Subcutaneous abdominal adipose tissue (tissue), 5 donors: ENCODE data around the gene TMA7B.
"Not testable (repeated sequence)": the region's sequence is repeated elsewhere in the genome, so short reads cannot be mapped to it uniquely, and the experiment has no call there.

Experiments used
- H3K27ac ChIP-seq: one replicate; pipeline ENCODE4 v1.7.0; 2013; ENCODE audit warnings: low read depth, mild to moderate bottlenecking, inconsistent platforms, low read length, moderate library complexity
- H3K27me3 ChIP-seq, 5 donors: one replicate each; pipeline ENCODE4 v1.7.0; 2013; ENCODE audit warnings: low read length in 5 of 5, inconsistent platforms in 1 of 5; ENCODE audit not compliant: control insufficient read depth in 5 of 5, insufficient read depth in 4 of 5
- H3K36me3 ChIP-seq, 5 donors: one replicate each; pipeline ENCODE4 v1.7.0; 2013; ENCODE audit warnings: low read length in 5 of 5; ENCODE audit not compliant: control insufficient read depth in 5 of 5, insufficient read depth in 5 of 5
- H3K4me1 ChIP-seq, 5 donors: one replicate each; pipeline ENCODE4 v1.7.0; 2013; ENCODE audit warnings: low read length in 5 of 5, mild to moderate bottlenecking in 3 of 5, moderate library complexity in 1 of 5; ENCODE audit not compliant: control insufficient read depth in 5 of 5, insufficient read depth in 5 of 5
- H3K4me3 ChIP-seq, 5 donors: one replicate each; pipeline ENCODE4 v1.7.0; 2013; ENCODE audit warnings: low read length in 5 of 5, low read depth in 1 of 5
- H3K9ac ChIP-seq, 5 donors: one replicate each; pipeline ENCODE4 v1.7.0; 2013; ENCODE audit warnings: low read length in 5 of 5, mild to moderate bottlenecking in 4 of 5, moderate library complexity in 3 of 5
- H3K9me3 ChIP-seq, 5 donors: one replicate each; pipeline ENCODE4 v1.7.0; 2013; ENCODE audit warnings: low read length in 5 of 5; ENCODE audit not compliant: control insufficient read depth in 5 of 5
- donor health status: healthy.
- donor health status: healthy.
- donor health status: healthy.
- donor health status: healthy.
- donor health status: healthy.

Gene TMA7B

GRCh38 chr22:39992088-39992826, 32.1 kb downstream of the TMA7B start:
- no peak overlapping the region for H3K4me3 ChIP-seq
- H3K27me3 ChIP-seq, result peaks cover 0 to 2% (median 0%) of the 10 kb centered on the region in 5 donors
- no peak overlapping the region for H3K27ac ChIP-seq
- no peaks in the 10 kb centered on the region for H3K9me3 ChIP-seq
- peaks cover 0 to 27% (median 20%) of the 10 kb centered on the region in 5 donors for H3K4me1 ChIP-seq
- no peaks in the 10 kb centered on the region for H3K36me3 ChIP-seq
- H3K9ac ChIP-seq, result no peak overlapping the region

- H3K36me3 ChIP-seq, H3K27me3 ChIP-seq, H3K4me3 ChIP-seq, H3K27ac ChIP-seq, H3K9me3 ChIP-seq, H3K9ac ChIP-seq: not testable (repeated sequence)
- peaks cover 2 to 34% (median 25%) of the 10 kb centered on the region in 5 donors for H3K4me1 ChIP-seq
Observed at GRCh38 chr22:39992894-39993293, 32.7 kb downstream of the TMA7B start.

DNA sequence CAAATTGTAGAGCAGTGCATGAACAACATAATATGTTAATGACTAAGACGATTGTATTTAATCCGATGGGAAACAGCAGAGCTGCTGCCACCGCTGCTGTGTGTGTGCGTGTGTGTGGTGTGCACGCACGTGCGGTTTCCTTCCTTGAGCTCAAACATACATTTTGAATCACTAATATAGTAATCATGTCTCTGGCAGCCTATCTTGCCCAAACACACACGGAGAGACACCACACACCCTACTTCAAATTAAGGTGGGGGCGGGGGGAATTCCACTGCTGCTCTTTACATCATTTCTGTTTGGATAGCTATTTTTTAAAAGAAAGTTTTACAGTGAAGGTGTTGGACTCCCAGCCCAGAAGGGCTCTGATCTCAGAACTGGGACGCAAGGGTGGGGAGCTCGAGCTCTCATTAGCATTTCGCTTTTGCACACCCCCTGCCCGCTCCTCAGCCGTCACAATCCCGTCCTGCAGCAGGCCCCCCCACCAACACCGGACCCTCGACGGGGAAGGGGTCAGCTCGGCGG, 33.9 kb downstream of the TMA7B start:
- H3K27me3 ChIP-seq, result peaks cover 0 to 2% (median 0%) of the 10 kb centered on the region in 5 donors

GRCh38 chr22:39994566-39995392, 34.6 kb downstream of the TMA7B start, which contains the start of gene FAM83F:
FAM83F (plus strand) TSS chr22:39994954; CDS start chr22:39995043, 89 bp downstream.
- Histone ChIP-seq H3K4me3 (peak within 1 kb of the TSS in 2 of 5 donors; percentile 42 to 43), H3K27me3 (peaks cover 0 to 2% (median 0%) of the 10 kb centered on the region in 5 donors), H3K27ac (no peak within 1 kb of the TSS), H3K9ac (no peak within 1 kb of the TSS), H3K4me1 (peaks cover 7 to 52% (median 37%) of the 10 kb centered on the region in 5 donors), H3K9me3 (no peaks in the 10 kb centered on the region), H3K36me3 (no peaks in the 10 kb centered on the region)

More for the DNA sequence above, 33.9 kb downstream of the TMA7B start:
- H3K9me3 ChIP-seq, result no peaks in the 10 kb centered on the region
- H3K4me3 ChIP-seq, result peak overlapping the region in 1 of 5 donors; percentile 35
- peaks cover 7 to 46% (median 31%) of the 10 kb centered on the region in 5 donors for H3K4me1 ChIP-seq
- H3K27ac ChIP-seq, result no peak overlapping the region
- no peak overlapping the region for H3K9ac ChIP-seq
- no peaks in the 10 kb centered on the region for H3K36me3 ChIP-seq

GRCh38 chr22:39995393-39996252, 35.4 kb downstream of the TMA7B start:
- H3K9me3 ChIP-seq, result no peaks in the 10 kb centered on the region
- peaks cover 0 to 2% (median 0%) of the 10 kb centered on the region in 5 donors for H3K27me3 ChIP-seq
- H3K4me3 ChIP-seq, result peak overlapping the region in 2 of 5 donors; percentile 42 to 43
- no peak overlapping the region for H3K9ac ChIP-seq
- no peak overlapping the region for H3K27ac ChIP-seq
- no peaks in the 10 kb centered on the region for H3K36me3 ChIP-seq
- H3K4me1 ChIP-seq, result peaks cover 7 to 52% (median 37%) of the 10 kb centered on the region in 5 donors

DNA sequence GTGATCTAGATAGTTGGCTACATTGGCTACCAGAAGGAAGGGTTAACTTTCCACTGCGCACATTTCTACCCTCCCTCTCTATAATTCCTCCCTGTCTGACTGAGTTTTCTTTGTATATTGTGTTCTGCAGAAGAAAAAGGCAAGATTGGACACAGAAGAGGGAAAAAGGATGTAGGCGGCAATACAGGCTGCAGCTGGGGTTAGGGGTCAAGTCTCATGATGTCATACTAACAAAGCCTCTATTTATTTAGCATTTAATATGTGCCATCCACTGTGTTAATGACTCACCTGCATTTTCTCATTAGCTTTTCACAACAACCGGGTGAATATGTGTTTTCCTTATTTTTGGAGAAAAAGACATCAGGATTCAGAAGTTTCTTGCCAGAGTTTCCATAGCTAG, 36.5 kb downstream of the TMA7B start:
- H3K9ac ChIP-seq, result no peak overlapping the region
- H3K27me3 ChIP-seq, result peaks cover 0 to 2% (median 0%) of the 10 kb centered on the region in 5 donors
- no peaks in the 10 kb centered on the region for H3K9me3 ChIP-seq
- peaks cover 7 to 51% (median 35%) of the 10 kb centered on the region in 5 donors for H3K4me1 ChIP-seq
- no peak overlapping the region for H3K4me3 ChIP-seq
- no peaks in the 10 kb centered on the region for H3K36me3 ChIP-seq
- H3K27ac ChIP-seq, result no peak overlapping the region

- Histone ChIP-seq H3K4me3 (no peak overlapping the region), H3K27me3 (peaks cover 0 to 2% (median 0%) of the 10 kb centered on the region in 5 donors), H3K9me3 (no peaks in the 10 kb centered on the region), H3K4me1 (peaks cover 7 to 46% (median 28%) of the 10 kb centered on the region in 5 donors), H3K27ac (no peak overlapping the region), H3K36me3 (no peaks in the 10 kb centered on the region), H3K9ac (no peak overlapping the region)
Observed at GRCh38 chr22:39997421-39997820, 37.2 kb downstream of the TMA7B start.

GRCh38 chr22:39997939-39998726, 37.9 kb downstream of the TMA7B start:
- H3K9ac ChIP-seq, result no peak overlapping the region
- no peaks in the 10 kb centered on the region for H3K36me3 ChIP-seq
- H3K9me3 ChIP-seq, result no peaks in the 10 kb centered on the region
- H3K4me3 ChIP-seq, result no peak overlapping the region
- peak overlapping the region; percentile 37 for H3K27ac ChIP-seq
- H3K27me3 ChIP-seq, result peaks cover 0 to 2% (median 0%) of the 10 kb centered on the region in 5 donors
- H3K4me1 ChIP-seq, result peaks cover 7 to 46% (median 28%) of the 10 kb centered on the region in 5 donors
